ENCODE measurements around the gene CDK5R1.

DNA sequence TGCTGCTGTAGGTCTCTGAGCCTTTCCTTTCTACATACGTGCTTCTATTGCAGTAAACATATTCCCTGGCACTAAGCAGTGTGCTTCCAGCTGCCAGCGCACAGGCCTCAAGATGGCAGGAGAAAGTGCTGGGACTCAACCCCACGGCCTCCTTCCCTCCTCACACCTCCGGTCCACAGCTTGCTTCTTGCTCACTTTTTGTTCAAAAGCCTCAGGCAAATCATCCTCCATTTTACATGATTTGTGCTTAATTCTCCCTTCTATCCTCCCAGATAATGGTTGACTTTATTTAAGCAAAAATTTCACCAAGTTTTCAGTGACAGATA, 5.4 kb downstream of the CDK5R1 start:
- TF ChIP-seq, protein P1, sequence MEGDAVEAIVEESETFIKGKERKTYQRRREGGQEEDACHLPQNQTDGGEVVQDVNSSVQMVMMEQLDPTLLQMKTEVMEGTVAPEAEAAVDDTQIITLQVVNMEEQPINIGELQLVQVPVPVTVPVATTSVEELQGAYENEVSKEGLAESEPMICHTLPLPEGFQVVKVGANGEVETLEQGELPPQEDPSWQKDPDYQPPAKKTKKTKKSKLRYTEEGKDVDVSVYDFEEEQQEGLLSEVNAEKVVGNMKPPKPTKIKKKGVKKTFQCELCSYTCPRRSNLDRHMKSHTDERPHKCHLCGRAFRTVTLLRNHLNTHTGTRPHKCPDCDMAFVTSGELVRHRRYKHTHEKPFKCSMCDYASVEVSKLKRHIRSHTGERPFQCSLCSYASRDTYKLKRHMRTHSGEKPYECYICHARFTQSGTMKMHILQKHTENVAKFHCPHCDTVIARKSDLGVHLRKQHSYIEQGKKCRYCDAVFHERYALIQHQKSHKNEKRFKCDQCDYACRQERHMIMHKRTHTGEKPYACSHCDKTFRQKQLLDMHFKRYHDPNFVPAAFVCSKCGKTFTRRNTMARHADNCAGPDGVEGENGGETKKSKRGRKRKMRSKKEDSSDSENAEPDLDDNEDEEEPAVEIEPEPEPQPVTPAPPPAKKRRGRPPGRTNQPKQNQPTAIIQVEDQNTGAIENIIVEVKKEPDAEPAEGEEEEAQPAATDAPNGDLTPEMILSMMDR (IDR thresholded peaks at IDR 0.05), result no peak
- TF ChIP-seq, protein P2, sequence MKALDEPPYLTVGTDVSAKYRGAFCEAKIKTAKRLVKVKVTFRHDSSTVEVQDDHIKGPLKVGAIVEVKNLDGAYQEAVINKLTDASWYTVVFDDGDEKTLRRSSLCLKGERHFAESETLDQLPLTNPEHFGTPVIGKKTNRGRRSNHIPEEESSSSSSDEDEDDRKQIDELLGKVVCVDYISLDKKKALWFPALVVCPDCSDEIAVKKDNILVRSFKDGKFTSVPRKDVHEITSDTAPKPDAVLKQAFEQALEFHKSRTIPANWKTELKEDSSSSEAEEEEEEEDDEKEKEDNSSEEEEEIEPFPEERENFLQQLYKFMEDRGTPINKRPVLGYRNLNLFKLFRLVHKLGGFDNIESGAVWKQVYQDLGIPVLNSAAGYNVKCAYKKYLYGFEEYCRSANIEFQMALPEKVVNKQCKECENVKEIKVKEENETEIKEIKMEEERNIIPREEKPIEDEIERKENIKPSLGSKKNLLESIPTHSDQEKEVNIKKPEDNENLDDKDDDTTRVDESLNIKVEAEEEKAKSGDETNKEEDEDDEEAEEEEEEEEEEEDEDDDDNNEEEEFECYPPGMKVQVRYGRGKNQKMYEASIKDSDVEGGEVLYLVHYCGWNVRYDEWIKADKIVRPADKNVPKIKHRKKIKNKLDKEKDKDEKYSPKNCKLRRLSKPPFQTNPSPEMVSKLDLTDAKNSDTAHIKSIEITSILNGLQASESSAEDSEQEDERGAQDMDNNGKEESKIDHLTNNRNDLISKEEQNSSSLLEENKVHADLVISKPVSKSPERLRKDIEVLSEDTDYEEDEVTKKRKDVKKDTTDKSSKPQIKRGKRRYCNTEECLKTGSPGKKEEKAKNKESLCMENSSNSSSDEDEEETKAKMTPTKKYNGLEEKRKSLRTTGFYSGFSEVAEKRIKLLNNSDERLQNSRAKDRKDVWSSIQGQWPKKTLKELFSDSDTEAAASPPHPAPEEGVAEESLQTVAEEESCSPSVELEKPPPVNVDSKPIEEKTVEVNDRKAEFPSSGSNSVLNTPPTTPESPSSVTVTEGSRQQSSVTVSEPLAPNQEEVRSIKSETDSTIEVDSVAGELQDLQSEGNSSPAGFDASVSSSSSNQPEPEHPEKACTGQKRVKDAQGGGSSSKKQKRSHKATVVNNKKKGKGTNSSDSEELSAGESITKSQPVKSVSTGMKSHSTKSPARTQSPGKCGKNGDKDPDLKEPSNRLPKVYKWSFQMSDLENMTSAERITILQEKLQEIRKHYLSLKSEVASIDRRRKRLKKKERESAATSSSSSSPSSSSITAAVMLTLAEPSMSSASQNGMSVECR (CRISPR knock-in tag; IDR thresholded peaks at IDR 0.05; ENCODE audit: borderline replicate concordance), result no peak
- TF ChIP-seq FOXJ3 (CRISPR knock-in tag; IDR thresholded peaks at IDR 0.05; ENCODE audit: borderline replicate concordance), result no peak
- no peak for TF ChIP-seq MXD4 (CRISPR knock-in tag; IDR thresholded peaks at IDR 0.05; ENCODE audit: borderline replicate concordance)
- no peak for TF ChIP-seq ZNF138 (CRISPR knock-in tag; conservative IDR thresholded peaks at IDR 0.05)
- TF ChIP-seq, protein P3, sequence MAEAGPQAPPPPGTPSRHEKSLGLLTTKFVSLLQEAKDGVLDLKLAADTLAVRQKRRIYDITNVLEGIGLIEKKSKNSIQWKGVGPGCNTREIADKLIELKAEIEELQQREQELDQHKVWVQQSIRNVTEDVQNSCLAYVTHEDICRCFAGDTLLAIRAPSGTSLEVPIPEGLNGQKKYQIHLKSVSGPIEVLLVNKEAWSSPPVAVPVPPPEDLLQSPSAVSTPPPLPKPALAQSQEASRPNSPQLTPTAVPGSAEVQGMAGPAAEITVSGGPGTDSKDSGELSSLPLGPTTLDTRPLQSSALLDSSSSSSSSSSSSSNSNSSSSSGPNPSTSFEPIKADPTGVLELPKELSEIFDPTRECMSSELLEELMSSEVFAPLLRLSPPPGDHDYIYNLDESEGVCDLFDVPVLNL (CRISPR knock-in tag; IDR thresholded peaks at IDR 0.05; ENCODE audit: borderline replicate concordance, low read depth), result no peak
- no peak for TF ChIP-seq ZNF232 (CRISPR knock-in tag; IDR thresholded peaks at IDR 0.05)
- TF ChIP-seq ZNF396 (CRISPR knock-in tag; IDR thresholded peaks at IDR 0.05; ENCODE audit: borderline replicate concordance), result no peak
- TF ChIP-seq, protein P4, sequence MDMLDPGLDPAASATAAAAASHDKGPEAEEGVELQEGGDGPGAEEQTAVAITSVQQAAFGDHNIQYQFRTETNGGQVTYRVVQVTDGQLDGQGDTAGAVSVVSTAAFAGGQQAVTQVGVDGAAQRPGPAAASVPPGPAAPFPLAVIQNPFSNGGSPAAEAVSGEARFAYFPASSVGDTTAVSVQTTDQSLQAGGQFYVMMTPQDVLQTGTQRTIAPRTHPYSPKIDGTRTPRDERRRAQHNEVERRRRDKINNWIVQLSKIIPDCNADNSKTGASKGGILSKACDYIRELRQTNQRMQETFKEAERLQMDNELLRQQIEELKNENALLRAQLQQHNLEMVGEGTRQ (CRISPR knock-in tag; IDR thresholded peaks at IDR 0.05), result no peak
- no peak for TF ChIP-seq ZBTB21 (CRISPR knock-in tag; IDR thresholded peaks at IDR 0.05; ENCODE audit: borderline replicate concordance)
- TF ChIP-seq KAT7 (CRISPR knock-in tag; IDR thresholded peaks at IDR 0.05; ENCODE audit: borderline replicate concordance), result no peak
